SK-N-SH (cell line): ENCODE results near the gene KIF3B. TPM values are rescaled to one million over a fixed set of nuclear protein-coding genes. Genes with fewer than 3 reads are reported as not detected.
A peak's percentile ranks its signal among the peaks of the same experiment; 100 is the strongest.

Source experiments
- CTCF ChIA-PET: fragments of 300-600, 350-600 bp; formaldehyde crosslinking; extraction: SDS; loops from one replicate; lab custom pipeline; 2021; lab: Yijun Ruan, JAX
- POLR2A ChIA-PET: fragments of 350-600 bp; sonication (Branson Sonifier 250); formaldehyde crosslinking; extraction: SDS; loops from one replicate; lab custom pipeline; 2020; ENCODE audit warnings: antibody characterized with exemption, inconsistent platforms; lab: Yijun Ruan, JAX
- DNase-seq: peaks from one replicate; pipeline ENCODE4 v3.0.0; 2012
- H2AFZ ChIP-seq: fragments of 200-600 bp; sonication (generic); 2 replicates; pipeline ENCODE4 v1.8.1; 2016; ENCODE audit warnings: antibody characterized with exemption, mild to moderate bottlenecking, low read depth
- H3F3A ChIP-seq: fragments of 200-600 bp; sonication (generic); replicated peaks from 2 replicates; pipeline ENCODE3; 2016; ENCODE audit warnings: antibody characterized with exemption, mild to moderate bottlenecking; ENCODE audit not compliant: insufficient read depth
- H3K27ac ChIP-seq, 2 experiments: fragments of 200-500 bp in 1 of 2; fragments of 200-600 bp in 1 of 2; sonication (Bioruptor generic) in 1 of 2; sonication (generic), shearing (Covaris generic) in 1 of 2; 2 replicates each; pipeline versions ENCODE4 v1.5.1 to v1.6.1; 2014 to 2016; ENCODE audit warnings: low read depth in 2 of 2, inconsistent platforms in 1 of 2, low read length in 1 of 2, mild to moderate bottlenecking in 1 of 2, mixed read lengths in 1 of 2
- H3K27me3 ChIP-seq: fragments of 200-600 bp; sonication (generic), shearing (Covaris generic); 2 replicates; pipeline ENCODE4 v1.6.1; 2016; ENCODE audit warnings: mixed run types; ENCODE audit not compliant: insufficient read depth
- H3K36me3 ChIP-seq, 2 experiments: fragments of 200-500 bp in 1 of 2; fragments of 200-600 bp in 1 of 2; sonication (Bioruptor generic) in 1 of 2; sonication (generic) in 1 of 2; replicated peaks in 1 of 2; 2 replicates each; pipeline versions ENCODE3 to v1.5.1; 2014 to 2016; ENCODE audit warnings: low read length in 1 of 2, mild to moderate bottlenecking in 1 of 2; ENCODE audit not compliant: insufficient read depth in 2 of 2, control insufficient read depth in 1 of 2
- H3K4me1 ChIP-seq, 2 experiments: fragments of 200-500 bp in 1 of 2; fragments of 200-600 bp in 1 of 2; sonication (Bioruptor generic) in 1 of 2; sonication (generic), shearing (Covaris generic) in 1 of 2; 2 replicates each; pipeline versions ENCODE4 v1.5.1 to v1.6.1; 2014 to 2016; ENCODE audit warnings: low read depth in 1 of 2, low read length in 1 of 2, mixed run types in 1 of 2; ENCODE audit not compliant: insufficient read depth in 2 of 2, control insufficient read depth in 1 of 2
- H3K4me2 ChIP-seq: fragments of 200-600 bp; sonication (generic), shearing (Covaris generic); 2 replicates; pipeline ENCODE4 v1.6.1; 2017; ENCODE audit warnings: mixed run types
- H3K4me3 ChIP-seq, 2 experiments: fragments of 200-500 bp in 1 of 2; fragments of 200-600 bp in 1 of 2; sonication (Bioruptor generic) in 1 of 2; sonication (generic), shearing (Covaris generic) in 1 of 2; 2 replicates each; pipeline versions ENCODE4 v1.5.1 to v1.8.1; 2014 to 2016; ENCODE audit warnings: low read depth in 2 of 2, inconsistent platforms in 1 of 2, low read length in 1 of 2, mild to moderate bottlenecking in 1 of 2, mixed read lengths in 1 of 2, moderate library complexity in 1 of 2
- H3K79me2 ChIP-seq: fragments of 200-600 bp; sonication (generic); 2 replicates; pipeline ENCODE4 v1.8.1; 2017; ENCODE audit warnings: mild to moderate bottlenecking; ENCODE audit not compliant: insufficient read depth
- H3K9ac ChIP-seq: fragments of 200-600 bp; sonication (generic); 2 replicates; pipeline ENCODE4 v1.6.1; 2017; ENCODE audit warnings: mixed run types
- H3K9me2 ChIP-seq: fragments of 200-600 bp; sonication (generic); 2 replicates; pipeline ENCODE4 v1.6.1; 2017; ENCODE audit warnings: mixed run types
- H3K9me3 ChIP-seq: fragments of 200-600 bp; sonication (generic); 2 replicates; pipeline ENCODE4 v1.6.1; 2017; ENCODE audit warnings: mixed run types, mild to moderate bottlenecking, moderate library complexity
- H4K20me1 ChIP-seq: fragments of 200-600 bp; sonication (generic); 2 replicates; pipeline ENCODE4 v1.6.1; 2017; ENCODE audit warnings: mild to moderate bottlenecking, mixed run types; ENCODE audit not compliant: insufficient read depth
- ELF1 ChIP-seq: IDR thresholded peaks from 2 replicates; pipeline ENCODE4 v1.4.0; 2012
- EP300 ChIP-seq, 2 experiments: IDR thresholded peaks; 2 replicates each; pipeline versions ENCODE4 v1.4.0 to v1.6.1; 2012; ENCODE audit warnings: borderline replicate concordance in 1 of 2, low read depth in 1 of 2, low read length in 1 of 2
- FOSL2 ChIP-seq: IDR thresholded peaks from 2 replicates; pipeline ENCODE4 v1.4.0; 2012; ENCODE audit warnings: low read depth, mild to moderate bottlenecking, moderate library complexity, borderline replicate concordance
- FOXJ3 ChIP-seq: sonication (generic); formaldehyde crosslinking; IDR thresholded peaks from 2 replicates; pipeline ENCODE4 v1.5.1; 2020; ENCODE audit warnings: mild to moderate bottlenecking, missing genetic modification reagents
- FOXM1 ChIP-seq: IDR thresholded peaks from 2 replicates; pipeline ENCODE4 v1.4.0; 2012; ENCODE audit warnings: low read depth, mild to moderate bottlenecking
- GABPA ChIP-seq: IDR thresholded peaks from 2 replicates; pipeline ENCODE4 v1.4.0; 2012; ENCODE audit warnings: low read depth, mild to moderate bottlenecking
- MXI1 ChIP-seq: IDR thresholded peaks from 2 replicates; pipeline ENCODE4 v1.6.1; 2012; ENCODE audit warnings: mild to moderate bottlenecking, low read depth, low read length, improper control_type of control experiment
- NFIC ChIP-seq: IDR thresholded peaks from 2 replicates; pipeline ENCODE4 v1.4.0; 2012; ENCODE audit warnings: borderline replicate concordance
- NRF1 ChIP-seq: IDR thresholded peaks from 2 replicates; pipeline ENCODE4 v1.6.1; 2012; ENCODE audit warnings: low read depth, mild to moderate bottlenecking, low read length
- POLR2AphosphoS5 ChIP-seq: IDR thresholded peaks from 2 replicates; pipeline ENCODE4 v1.6.1; 2012; ENCODE audit warnings: low read depth, low read length
- RXRA ChIP-seq: IDR thresholded peaks from 2 replicates; pipeline ENCODE4 v1.4.0; 2012; ENCODE audit warnings: low read depth, mild to moderate bottlenecking, borderline replicate concordance
- SIN3A ChIP-seq: IDR thresholded peaks from 2 replicates; pipeline ENCODE4 v1.6.1; 2012; ENCODE audit warnings: low read depth, mild to moderate bottlenecking, low read length, moderate library complexity, borderline replicate concordance
- SMC3 ChIP-seq: IDR thresholded peaks from 2 replicates; pipeline ENCODE4 v1.6.1; 2012; ENCODE audit warnings: low read depth, low read length, improper control_type of control experiment
- TAF1 ChIP-seq: IDR thresholded peaks from 2 replicates; pipeline ENCODE4 v1.6.1; 2012; ENCODE audit warnings: low read depth, mild to moderate bottlenecking, low read length, moderate library complexity, borderline replicate concordance
- YY1 ChIP-seq: IDR thresholded peaks from 2 replicates; pipeline ENCODE4 v1.4.0; 2012; ENCODE audit warnings: low read depth, mild to moderate bottlenecking
- WGBS: methylation state at CpG from one replicate; pipeline ENCODE4 v1.1.6; 2017; ENCODE audit warnings: low lambda C conversion rate; 5-methylcytosine and 5-hydroxymethylcytosine counted together
- polyA plus RNA-seq, 3 experiments: library from polyadenylated mRNA; depleted of rRNA; stranded (reverse); fragments of >200 nt; gene quantifications; 2 replicates each; pipeline ENCODE4 v1.2.3, GENCODE V29; 2012
- TF ChIP-seq, protein P1 (sequence below): IDR thresholded peaks from 2 replicates; pipeline ENCODE4 v1.6.1; 2012; ENCODE audit warnings: mild to moderate bottlenecking, low read depth, low read length, moderate library complexity
- TF ChIP-seq, protein P2 (sequence below): fragments of 150-350 bp; IDR thresholded peaks from 2 replicates; pipeline ENCODE4 v1.6.1; 2016; ENCODE audit warnings: mild to moderate bottlenecking, low read depth, low read length
- TF ChIP-seq, protein P3 (sequence below): fragments of 200-600 bp; sonication (generic); IDR thresholded peaks from 2 replicates; pipeline ENCODE4 v1.6.1; 2017; ENCODE audit warnings: antibody characterized with exemption, mild to moderate bottlenecking, moderate library complexity

The KIF3B gene
- polyA plus RNA-seq, 1 of the 3 experiments (the other 2 are of a cell fraction) = 18.6 TPM

DNA sequence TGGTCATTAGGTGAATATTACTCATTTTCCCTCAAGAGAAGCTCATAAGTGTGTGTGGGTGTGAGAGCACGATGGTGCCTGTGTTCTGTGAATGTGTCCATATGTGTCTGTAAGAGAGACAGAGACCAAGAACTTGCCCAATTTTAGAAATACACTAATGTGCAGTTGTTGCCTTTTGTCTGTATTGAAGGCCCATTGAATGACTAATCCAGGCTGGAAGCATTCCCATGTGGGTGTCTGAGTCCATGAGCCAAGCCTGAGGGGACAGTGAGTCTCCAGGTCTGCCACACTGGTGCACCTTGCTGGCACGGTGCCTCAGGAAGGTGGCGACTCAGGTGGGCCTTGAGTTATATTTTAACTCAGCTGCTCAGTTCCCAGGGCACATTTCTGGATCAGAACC, 55.2 kb downstream of the KIF3B start:
- TF ChIP-seq, protein P1, sequence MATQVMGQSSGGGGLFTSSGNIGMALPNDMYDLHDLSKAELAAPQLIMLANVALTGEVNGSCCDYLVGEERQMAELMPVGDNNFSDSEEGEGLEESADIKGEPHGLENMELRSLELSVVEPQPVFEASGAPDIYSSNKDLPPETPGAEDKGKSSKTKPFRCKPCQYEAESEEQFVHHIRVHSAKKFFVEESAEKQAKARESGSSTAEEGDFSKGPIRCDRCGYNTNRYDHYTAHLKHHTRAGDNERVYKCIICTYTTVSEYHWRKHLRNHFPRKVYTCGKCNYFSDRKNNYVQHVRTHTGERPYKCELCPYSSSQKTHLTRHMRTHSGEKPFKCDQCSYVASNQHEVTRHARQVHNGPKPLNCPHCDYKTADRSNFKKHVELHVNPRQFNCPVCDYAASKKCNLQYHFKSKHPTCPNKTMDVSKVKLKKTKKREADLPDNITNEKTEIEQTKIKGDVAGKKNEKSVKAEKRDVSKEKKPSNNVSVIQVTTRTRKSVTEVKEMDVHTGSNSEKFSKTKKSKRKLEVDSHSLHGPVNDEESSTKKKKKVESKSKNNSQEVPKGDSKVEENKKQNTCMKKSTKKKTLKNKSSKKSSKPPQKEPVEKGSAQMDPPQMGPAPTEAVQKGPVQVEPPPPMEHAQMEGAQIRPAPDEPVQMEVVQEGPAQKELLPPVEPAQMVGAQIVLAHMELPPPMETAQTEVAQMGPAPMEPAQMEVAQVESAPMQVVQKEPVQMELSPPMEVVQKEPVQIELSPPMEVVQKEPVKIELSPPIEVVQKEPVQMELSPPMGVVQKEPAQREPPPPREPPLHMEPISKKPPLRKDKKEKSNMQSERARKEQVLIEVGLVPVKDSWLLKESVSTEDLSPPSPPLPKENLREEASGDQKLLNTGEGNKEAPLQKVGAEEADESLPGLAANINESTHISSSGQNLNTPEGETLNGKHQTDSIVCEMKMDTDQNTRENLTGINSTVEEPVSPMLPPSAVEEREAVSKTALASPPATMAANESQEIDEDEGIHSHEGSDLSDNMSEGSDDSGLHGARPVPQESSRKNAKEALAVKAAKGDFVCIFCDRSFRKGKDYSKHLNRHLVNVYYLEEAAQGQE = no peak
- TF ChIP-seq POLR2AphosphoS5 (no peak), FOXM1 (no peak), GABPA (no peak), RXRA (no peak), NFIC (peak; percentile 10; the same call in 1 of the 2 replicates), NRF1 (no peak), FOXJ3 (CRISPR knock-in tag) (no peak)
- TF ChIP-seq, protein P2, sequence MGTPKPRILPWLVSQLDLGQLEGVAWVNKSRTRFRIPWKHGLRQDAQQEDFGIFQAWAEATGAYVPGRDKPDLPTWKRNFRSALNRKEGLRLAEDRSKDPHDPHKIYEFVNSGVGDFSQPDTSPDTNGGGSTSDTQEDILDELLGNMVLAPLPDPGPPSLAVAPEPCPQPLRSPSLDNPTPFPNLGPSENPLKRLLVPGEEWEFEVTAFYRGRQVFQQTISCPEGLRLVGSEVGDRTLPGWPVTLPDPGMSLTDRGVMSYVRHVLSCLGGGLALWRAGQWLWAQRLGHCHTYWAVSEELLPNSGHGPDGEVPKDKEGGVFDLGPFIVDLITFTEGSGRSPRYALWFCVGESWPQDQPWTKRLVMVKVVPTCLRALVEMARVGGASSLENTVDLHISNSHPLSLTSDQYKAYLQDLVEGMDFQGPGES = no peak
- H3K9me2 ChIP-seq = no peaks in the 10 kb centered on the region
- no peak for DNase-seq
- H3K4me1 ChIP-seq = peaks cover 0 to 11% of the 10 kb centered on the region in 2 experiments; a peak in 1 of 4 replicates
- H3K9ac ChIP-seq = no peak overlapping the region
- no peak overlapping the region for H2AFZ ChIP-seq
- H3K9me3 ChIP-seq = no peaks in the 10 kb centered on the region
- CTCF ChIA-PET = interaction anchor here (1.4 kb wide), 1 partner anchor 124 kb away, joined by 3 read pairs; no protein-coding TSS in a partner anchor
- H4K20me1 ChIP-seq = no peaks in the 10 kb centered on the region
- H3K79me2 ChIP-seq = no peaks in the 10 kb centered on the region
- no peaks in the 10 kb centered on the region for H3K27me3 ChIP-seq
- no peak overlapping the region for H3K4me2 ChIP-seq
- POLR2A ChIA-PET = no interaction called here
- 73% methylated on average over 3 of the region's 3 CpGs for WGBS
- no peak overlapping the region for H3K4me3 ChIP-seq
- peaks cover under 1% of the 10 kb centered on the region for H3F3A ChIP-seq
- peaks cover 9 to 40% of the 10 kb centered on the region in 2 experiments for H3K36me3 ChIP-seq
- H3K27ac ChIP-seq = no peak overlapping the region

DNA sequence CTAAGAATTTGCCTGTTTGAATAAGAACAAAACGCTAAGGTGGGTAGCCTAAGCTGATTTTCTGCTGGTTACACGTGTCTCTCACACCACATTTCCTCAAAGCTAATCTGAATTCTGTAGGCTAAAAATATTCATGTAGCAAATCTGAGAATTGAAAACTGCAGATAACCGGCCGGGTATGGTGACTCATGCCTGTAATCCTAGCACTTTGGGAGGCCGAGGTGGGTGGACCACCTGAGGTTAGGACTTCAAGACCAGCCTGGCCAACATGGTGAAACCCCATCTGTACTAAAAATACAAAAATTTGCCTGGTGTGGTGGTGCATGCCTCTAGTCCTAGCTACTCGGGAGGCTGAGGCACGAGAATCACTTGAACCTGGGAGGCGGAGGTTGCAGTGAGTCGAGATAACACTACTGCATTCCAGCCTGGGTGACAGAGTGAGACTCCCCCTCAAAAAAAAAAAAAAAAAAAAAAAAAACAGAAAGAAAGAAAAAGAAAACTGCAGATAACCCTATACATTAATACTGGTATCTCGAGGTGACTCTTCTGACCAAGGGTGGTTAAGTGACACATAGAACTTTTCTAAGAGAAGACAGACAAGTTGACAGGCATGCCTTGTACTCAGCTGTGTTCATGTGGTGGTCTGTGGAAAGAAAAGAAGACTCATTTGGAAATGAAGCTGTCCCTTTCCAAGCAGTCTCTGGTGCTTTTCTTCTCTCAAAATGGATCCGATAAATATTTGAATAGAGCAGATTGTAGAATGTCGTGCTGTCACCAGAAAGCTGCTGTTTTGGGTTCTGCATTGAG, 55.9 kb downstream of the KIF3B start:
- peaks cover 0 to 11% of the 10 kb centered on the region in 2 experiments; a peak in 1 of 4 replicates for H3K4me1 ChIP-seq
- H3K79me2 ChIP-seq = no peaks in the 10 kb centered on the region
- no peak overlapping the region for H3K4me3 ChIP-seq
- H3K9ac ChIP-seq = no peak overlapping the region
- WGBS = 90% methylated on average over 12 of the region's 12 CpGs
- peaks cover 9 to 40% of the 10 kb centered on the region in 2 experiments for H3K36me3 ChIP-seq
- no peaks in the 10 kb centered on the region for H3K9me2 ChIP-seq
- H4K20me1 ChIP-seq = no peaks in the 10 kb centered on the region
- no peak for DNase-seq
- H3F3A ChIP-seq = no peaks in the 10 kb centered on the region
- no peak overlapping the region for H2AFZ ChIP-seq
- ChIA-PET CTCF (interaction anchor here (1.4 kb wide), 1 partner anchor 124 kb away, joined by 3 read pairs; no protein-coding TSS in a partner anchor), POLR2A (no interaction called here)
- H3K9me3 ChIP-seq = no peaks in the 10 kb centered on the region
- H3K27me3 ChIP-seq = no peaks in the 10 kb centered on the region
- TF ChIP-seq, protein P2 = no peak
- TF ChIP-seq TAF1 = no peak
- no peak for TF ChIP-seq SIN3A
- no peak for TF ChIP-seq NFIC
- no peak for TF ChIP-seq EP300 (IDR thresholded peaks at IDR 0.05; ENCODE audit: borderline replicate concordance in 1 of 2, low read depth in 1 of 2, low read length in 1 of 2)
- TF ChIP-seq YY1 = no peak
- no peak for TF ChIP-seq SMC3
- no peak for TF ChIP-seq NRF1
- TF ChIP-seq ELF1 = no peak
- TF ChIP-seq RXRA = no peak
- no peak for TF ChIP-seq FOXJ3 (CRISPR knock-in tag)
- no peak for TF ChIP-seq FOSL2
- no peak for TF ChIP-seq GABPA
- TF ChIP-seq MXI1 = no peak
- TF ChIP-seq, protein P3, sequence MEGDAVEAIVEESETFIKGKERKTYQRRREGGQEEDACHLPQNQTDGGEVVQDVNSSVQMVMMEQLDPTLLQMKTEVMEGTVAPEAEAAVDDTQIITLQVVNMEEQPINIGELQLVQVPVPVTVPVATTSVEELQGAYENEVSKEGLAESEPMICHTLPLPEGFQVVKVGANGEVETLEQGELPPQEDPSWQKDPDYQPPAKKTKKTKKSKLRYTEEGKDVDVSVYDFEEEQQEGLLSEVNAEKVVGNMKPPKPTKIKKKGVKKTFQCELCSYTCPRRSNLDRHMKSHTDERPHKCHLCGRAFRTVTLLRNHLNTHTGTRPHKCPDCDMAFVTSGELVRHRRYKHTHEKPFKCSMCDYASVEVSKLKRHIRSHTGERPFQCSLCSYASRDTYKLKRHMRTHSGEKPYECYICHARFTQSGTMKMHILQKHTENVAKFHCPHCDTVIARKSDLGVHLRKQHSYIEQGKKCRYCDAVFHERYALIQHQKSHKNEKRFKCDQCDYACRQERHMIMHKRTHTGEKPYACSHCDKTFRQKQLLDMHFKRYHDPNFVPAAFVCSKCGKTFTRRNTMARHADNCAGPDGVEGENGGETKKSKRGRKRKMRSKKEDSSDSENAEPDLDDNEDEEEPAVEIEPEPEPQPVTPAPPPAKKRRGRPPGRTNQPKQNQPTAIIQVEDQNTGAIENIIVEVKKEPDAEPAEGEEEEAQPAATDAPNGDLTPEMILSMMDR = no peak
- no peak overlapping the region for H3K27ac ChIP-seq
- H3K4me2 ChIP-seq = no peak overlapping the region
